HG03280 (cell line): Measurements from ENCODE around the gene EGFL6.

Source experiments
- ATAC-seq: cut with Tn5 transposase; IDR thresholded peaks from one replicate; pipeline ENCODE4 v1.9.1; 2021; ENCODE audit warnings: mild to moderate bottlenecking, moderate library complexity; ENCODE audit not compliant: unreplicated experiment

Gene EGFL6, protein sequence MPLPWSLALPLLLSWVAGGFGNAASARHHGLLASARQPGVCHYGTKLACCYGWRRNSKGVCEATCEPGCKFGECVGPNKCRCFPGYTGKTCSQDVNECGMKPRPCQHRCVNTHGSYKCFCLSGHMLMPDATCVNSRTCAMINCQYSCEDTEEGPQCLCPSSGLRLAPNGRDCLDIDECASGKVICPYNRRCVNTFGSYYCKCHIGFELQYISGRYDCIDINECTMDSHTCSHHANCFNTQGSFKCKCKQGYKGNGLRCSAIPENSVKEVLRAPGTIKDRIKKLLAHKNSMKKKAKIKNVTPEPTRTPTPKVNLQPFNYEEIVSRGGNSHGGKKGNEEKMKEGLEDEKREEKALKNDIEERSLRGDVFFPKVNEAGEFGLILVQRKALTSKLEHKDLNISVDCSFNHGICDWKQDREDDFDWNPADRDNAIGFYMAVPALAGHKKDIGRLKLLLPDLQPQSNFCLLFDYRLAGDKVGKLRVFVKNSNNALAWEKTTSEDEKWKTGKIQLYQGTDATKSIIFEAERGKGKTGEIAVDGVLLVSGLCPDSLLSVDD

DNA sequence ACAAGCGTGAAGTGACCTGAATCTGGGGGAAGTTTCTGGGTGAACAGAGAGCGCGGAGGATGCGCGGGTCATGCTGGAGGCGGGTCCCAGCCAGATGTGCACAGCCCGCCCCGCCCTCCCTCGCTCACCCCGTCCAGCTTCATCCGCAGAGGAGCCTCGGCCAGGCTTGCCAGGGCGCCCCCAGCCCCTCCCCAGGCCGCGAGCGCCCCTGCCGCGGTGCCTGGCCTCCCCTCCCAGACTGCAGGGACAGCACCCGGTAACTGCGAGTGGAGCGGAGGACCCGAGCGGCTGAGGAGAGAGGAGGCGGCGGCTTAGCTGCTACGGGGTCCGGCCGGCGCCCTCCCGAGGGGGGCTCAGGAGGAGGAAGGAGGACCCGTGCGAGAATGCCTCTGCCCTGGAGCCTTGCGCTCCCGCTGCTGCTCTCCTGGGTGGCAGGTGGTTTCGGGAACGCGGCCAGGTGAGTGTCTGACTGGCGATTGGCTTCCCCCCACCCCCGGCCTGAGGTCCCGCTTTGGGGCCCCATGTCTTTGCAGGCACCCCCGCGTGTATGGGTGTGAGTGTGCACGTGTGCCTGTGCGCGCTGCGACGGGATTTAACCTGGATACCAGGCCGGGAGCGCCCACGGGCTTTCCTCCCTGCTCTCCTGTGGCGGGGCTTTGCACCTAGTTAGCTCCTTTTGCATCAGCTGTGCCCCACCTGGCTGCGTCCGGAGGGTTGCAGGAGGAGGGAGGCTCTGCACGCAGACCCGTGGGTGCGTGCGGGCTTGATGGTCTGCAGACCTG, at the start of gene EGFL6:
Gene EGFL6, plus strand, starts transcription at position 123 of the 782 bp plus-strand sequence. Its CDS starts 261 bp downstream, at position 384.
- ATAC-seq = no peak

DNA sequence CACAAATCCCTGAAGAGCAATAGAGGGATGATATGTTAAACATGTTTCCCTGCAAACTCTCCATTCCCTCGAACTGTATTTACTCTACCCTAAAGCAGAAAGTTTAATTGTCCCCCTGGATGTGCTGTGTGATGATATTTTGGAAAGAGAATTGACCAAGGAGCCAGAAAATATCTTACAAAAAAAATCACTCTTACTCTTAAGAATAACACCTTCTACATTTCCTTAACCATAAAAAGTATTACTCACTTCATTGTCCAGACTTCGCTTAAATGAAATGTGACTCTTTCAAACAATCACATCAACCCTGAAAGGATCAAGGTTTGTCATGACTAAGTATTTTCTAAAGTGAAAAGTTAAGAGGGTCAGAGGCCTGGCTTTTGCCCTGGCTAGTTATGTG, 49.0 kb upstream of the EGFL6 start:
- ATAC-seq = no peak

DNA sequence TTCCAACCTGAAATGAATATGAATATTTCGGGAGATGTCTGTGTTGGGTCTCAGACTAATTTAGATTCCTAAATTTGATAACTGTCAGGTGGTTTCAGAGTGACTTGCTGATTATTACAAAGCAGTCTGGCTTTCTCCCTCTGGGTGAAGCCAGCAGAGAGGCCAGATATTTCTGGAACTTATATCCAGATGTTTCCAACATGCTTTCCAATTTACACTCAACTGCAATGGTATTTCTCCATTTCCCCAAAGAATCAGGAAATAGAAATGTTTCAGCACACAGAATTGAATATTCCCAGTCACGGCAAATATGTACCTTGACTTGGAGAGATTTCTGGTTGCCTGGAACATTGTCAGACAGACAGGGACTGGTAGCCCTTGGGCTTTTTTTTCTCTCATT, 48.5 kb upstream of the EGFL6 start:
- ATAC-seq = no peak

DNA sequence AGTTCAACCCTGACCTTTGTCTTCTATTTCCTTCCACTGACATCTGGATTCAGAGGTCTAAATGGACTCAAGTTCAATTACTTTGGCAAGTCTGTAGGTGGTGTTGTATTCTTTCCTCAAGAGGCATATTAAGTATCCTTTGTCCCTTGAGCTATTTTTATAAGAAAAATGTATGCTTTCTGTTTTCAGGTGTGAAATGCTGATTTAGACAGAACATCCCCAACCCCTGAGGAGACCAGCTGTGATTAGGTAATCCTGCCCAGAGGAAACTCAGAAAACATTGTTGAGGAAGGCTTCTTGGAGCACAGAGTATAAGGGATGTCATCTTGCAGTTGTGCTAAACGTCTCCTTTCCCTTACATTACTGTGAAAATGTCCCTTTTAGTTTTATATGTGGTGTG, 46.6 kb upstream of the EGFL6 start:
- no peak for ATAC-seq

DNA sequence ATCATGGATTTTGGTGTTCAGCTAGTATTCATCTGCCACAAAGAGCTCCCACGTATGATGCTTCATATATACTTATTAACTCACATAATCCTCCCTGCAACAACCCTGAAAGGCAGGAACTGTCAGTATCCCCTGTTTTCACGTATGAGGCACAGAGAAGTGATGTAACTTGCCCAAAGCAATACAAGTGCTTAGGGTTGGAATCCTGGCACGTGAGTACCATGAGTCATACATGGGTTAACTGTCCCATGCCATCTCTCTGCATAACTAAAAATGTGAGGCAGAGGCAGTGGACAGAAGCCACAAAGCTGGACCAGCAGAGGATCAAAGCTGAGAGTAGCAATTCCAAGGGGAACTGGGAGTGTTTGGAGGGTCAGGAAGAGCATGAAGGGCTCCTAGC, 35.7 kb upstream of the EGFL6 start:
- ATAC-seq = no peak

DNA sequence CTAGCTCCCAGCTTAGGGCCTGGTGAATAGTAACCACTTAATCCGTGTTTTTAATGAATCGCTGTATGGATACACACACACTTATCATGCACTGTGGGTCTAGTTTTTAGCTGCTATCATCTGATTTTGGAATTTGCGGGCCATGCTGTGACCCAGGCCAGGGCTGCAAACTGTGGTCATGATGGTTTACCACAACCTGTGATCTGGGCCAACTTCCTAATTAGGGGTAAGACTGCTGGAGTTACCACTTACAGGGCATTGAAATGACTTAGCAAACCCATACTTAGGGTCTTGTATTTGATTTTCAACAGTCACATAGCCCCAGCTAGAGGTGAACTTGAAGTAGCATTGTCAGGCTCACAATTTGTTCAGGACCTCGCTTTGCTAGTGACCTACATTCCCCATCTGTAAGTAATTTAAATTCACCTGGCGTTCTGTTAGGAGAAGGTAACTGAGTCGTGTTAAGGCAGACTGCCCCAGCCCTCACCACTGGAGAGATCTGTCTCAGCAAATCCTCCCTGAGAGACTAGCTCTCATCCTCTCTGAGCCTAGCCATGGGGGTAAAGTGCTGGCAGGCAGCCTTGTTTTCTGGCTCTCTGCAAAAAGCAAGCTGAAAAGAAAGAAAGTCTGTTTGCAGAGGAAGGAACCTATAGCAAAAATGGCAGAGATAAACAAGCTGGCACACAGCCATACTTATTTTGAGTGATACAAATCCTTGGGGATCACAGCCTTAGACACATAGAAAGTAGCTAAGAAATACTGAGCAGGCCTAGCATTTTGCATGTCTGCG, 33.8 kb upstream of the EGFL6 start:
- ATAC-seq = no peak

DNA sequence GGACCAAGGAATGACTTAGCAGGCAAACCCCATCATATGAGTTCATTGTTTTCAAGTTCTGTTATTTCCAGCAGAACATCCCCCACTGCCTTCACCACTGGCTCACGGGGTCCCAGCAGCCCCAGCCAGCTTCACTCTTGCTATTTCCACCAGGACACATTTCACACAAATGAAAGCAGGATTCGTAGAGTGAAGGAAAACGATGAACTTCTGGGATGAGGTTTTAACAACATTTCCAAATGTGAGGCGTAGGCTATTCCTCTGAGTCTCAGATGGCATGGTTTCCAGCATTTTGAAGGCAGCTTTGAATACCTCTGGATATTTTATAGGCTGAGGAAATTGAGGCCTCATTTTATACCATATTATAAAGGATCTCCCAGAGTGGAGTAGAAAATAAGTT, 32.9 kb upstream of the EGFL6 start:
- no peak for ATAC-seq

DNA sequence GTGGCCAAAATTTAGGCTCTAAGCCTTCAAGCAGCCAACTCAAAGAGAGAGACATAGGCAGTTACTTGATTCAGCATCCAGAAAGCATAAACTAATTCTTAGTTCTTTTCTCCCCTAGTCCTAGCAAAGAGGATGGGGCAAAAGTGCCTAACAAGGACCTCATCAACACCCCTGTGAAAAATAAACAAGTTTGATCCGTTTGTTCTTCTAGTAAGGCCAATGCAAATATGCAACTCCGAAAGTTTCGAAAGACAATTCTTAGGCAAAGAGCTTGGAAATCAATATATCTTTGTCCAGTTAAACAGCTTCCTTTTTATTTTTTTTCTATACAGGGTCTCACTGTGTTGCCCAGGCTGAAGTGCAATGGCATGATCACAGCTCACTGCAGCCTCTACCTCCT, 31.0 kb upstream of the EGFL6 start:
- no peak for ATAC-seq

DNA sequence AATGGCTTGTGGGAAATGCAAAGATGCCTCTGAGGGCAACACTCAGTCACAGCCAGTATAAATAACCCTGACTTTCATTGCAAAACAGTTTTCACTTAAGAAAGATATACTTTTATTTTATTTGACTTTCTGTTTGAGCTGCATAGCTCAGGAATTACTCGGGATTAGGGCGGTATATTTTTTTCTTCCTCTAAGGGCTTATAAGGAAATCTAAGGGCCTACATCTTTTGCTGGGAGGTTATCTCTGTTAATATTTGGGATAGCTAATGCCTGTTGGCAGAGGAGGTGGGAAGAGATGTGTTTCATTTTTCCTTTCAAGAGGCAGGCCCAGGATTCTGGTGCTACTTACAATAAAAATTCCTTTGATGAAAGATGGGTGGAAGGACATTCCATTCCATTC, 28.8 kb upstream of the EGFL6 start:
- no peak for ATAC-seq

DNA sequence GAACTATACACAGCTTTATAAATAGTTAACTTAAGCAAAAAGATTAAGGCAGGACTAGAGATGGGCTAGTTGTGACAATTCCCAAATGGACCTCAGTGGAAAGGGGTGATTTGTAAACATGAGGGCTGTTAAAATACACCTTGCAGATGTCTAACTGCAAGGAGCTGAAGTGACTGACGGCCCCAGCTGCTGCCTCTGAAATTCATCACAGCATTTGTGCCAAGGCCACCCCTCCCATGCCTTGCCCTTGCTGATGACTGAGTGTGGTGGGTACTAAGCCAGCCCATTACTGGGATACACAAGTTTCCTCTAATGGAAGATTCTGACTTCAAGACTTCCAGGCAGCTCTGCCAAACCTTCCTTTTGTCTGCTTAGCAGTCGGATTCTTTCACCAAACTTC, 23.7 kb upstream of the EGFL6 start:
- ATAC-seq = no peak

DNA sequence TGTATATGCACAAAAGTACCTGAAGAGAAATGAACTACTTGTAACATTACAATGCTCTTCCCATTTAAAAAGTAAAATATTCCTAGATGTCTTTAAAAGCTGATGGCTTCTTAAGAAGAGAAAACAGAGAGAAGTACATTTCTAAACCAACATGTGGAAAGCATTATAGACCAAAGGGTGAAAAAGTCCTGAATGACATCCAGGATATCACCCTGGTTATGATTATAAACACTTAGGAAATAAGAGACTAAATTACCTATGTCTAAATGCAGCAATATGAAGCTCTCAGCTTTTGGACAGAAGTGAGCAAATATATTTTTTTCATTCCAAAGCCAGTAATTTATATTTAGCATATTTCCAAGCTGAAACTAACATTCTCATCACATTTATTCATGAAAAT, 21.7 kb upstream of the EGFL6 start:
- ATAC-seq = no peak

DNA sequence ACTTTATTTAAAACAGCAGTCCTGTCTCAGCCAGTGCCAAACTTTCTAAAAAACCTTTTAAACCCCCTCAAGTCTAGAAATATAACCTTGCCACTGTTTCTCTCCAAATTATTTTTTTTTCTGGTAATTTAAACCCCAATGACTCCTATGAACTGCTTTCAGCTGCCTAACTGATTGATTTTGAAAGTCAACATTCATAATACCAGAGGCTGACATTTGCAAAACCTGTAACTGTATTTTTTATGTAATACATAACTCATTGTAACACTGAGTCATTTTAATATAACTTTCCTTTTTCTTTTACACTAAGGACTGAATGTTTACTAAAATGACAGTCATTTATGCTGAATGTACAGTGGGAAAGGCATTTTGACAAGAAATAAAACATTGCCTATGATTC, 19.1 kb upstream of the EGFL6 start:
- ATAC-seq = no peak

DNA sequence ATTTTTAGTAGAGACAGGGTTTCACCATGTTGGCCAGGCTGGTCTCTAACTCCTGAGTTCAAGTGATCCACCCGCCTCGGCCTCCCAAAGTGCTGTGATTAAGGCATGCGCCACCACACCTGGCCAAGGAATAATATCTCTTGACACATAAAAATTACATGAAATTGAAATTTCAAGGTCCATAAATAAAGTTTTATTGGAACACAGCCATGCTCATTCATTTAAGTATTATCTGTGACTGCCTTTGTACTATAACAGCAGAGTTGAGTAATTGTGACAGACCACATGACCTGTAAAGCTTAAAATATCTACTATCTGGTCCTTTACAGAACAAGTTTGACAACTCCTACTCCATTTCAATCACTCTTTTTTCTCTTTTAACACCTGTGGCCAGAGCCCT, 17.8 kb upstream of the EGFL6 start:
- ATAC-seq = no peak

DNA sequence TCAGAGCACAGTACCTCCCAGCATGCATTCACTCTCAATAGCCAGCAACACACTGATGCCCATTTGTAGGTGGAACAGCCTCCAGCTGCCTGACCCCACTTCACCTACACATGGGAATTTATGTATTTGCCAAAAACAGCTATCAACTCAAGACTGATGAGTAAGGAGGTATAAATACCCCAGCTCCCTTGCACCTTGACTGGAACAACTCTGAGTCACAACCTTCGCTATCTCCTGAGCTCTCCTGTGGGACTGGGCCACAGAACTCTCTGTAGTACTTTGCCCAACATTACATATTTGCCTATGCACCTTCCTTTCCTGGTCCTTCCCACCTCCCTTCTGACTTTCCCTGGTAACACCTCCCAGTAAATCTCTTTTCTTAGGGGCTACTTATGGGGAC, 16.5 kb upstream of the EGFL6 start:
- no peak for ATAC-seq

DNA sequence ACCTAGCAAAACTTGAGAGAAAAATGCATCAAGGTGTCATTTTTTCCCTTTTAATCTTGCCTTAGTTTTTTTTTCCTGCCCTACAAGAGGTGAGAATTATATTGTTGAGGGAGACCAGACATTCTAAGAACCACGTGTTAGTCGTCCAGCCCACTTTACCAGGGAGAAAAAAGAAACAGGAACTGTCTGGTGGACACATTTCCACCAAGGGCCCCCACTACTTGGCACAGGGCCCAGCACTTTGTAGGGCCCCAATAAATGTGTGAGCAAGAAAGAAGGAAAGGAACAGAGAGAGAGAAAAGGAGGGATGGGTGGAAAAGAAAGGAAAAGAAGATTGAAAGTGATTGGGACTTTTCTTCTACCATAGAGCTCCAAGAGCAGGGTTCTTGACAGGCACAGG, 3.9 kb upstream of the EGFL6 start:
- no peak for ATAC-seq

DNA sequence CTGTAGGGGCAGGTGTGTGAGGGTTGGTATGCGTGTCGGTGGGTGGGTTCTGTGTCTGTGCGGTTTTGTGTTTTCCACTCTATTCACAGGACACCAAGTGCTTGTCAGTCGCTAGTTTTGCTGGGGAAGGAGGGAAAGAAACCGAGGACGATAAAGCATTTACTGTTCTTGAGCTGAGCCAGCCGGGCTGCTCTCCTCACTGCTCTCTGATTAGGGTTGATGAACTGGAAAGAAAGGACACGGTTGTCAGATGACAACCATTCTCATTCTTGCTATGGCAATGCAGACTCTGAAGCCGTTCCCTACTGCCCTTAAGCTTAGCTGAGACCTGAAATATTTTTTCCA, 832 bp downstream of the EGFL6 start:
- ATAC-seq = no peak

DNA sequence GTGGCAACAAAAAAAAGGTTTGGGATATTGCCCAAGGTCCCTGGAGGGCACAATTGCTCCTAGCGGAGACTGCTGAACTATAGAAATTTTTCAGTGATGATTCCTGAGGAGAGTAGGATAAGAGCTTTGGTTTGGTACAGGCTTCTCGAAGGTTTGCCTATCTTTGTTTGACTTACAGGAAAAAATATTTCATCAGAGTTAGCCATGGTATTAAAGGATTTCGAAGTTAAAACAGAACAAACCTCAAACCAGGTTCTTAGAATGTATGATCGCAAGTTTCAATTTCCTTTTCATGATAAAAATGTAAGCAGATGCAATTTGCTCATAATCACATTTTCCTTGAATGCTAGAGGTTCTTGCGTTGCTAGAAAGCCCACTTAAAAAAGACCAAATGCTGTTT, 1.7 kb downstream of the EGFL6 start:
- ATAC-seq = no peak

DNA sequence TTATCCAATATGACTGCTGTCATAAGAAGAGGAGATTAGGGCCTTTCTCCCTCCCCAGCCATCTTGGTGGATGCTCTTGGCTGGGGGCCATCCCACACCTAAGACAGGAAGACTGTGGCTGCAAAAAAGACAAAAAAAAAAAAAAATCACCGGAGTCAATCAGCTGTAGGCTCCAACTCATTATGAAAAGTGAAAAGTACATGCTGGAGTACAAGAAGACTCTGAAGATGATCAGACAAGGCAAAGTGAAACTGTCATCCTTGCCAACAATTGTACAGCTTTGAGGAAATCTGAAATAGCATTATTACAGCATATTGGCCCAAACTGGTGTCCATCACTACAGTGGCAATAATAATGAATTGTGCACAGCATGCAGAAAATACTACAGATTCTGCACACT, 5.2 kb downstream of the EGFL6 start:
- no peak for ATAC-seq

DNA sequence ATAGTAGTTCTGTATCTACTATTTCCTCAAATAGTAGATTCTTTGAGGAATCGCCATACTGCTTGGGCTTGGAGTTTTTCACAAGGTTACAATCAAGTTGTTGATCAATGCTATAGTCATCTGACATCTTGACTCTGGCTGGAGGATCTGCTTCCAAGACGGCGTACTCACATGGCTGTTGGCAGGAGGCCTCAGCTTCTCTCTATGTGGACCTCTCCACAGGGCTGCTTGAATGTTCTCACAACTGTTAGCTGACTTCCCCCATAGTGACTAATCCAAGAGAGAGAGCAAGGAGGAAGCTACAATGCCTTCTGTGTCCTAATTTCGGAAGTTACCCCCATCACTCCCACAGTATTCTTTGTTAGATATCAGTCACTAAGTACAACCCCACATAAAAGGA, 10.3 kb downstream of the EGFL6 start:
- no peak for ATAC-seq

DNA sequence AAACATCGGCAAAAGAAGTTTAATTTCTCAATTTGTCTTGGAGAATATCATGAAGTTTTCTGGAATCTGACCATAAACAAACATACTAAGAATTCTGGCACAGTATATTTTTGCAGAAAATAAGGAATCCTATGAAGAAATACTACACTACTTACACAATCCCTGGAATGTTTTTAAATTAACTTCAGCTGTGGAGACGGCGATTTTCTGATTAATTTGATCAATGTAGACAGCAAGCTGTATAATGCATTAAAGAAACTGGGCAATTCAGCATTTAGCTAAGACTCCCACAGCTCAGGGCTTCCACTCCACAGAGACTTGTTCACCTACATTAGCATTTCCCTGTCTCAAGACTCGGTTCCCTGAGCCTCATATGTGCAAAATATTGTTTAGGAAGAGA, 12.2 kb downstream of the EGFL6 start:
- ATAC-seq = no peak

DNA sequence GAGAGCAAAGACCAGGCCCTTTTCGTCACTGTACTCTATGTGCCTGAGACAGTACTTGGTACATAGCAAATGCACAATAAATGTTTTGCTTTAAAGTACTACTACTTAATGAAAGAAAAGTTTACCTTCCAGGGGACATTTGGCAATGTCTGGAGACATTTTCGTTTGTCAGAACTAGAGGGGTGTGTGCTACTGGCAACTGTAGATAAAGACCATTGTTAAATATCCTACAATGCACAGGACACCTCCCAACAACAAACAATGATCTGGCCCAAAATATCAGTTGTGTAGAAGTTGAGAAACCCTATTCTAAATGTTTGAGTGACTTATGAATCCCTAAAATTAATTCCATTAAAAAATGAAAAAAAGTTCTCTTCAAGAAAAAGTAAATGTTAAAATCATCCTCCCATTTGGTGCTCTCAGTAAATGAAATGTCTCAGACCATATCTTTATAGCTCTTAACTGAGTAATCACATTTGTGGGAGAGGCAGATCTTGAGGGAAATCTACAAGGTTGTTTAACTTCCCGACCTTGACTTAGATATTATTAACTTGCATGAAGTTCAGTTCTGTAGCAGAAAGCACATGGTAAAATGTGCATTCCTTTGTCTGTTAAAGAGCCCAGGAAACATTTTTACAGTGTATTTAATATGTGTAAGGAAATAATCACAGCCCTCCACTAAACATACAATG, 18.5 kb downstream of the EGFL6 start:
- ATAC-seq = no peak
